NCI-H1105 (cell line): Measurements from ENCODE around the gene NID2.

Experiments used
- DNase-seq: peaks from one replicate; lab custom pipeline; 2025; lab: John Stamatoyannopoulos, UW

Gene NID2

GRCh38 chr14:52002542-52002941, 66.3 kb downstream of the NID2 start:
- DNase-seq: no peak

DNA sequence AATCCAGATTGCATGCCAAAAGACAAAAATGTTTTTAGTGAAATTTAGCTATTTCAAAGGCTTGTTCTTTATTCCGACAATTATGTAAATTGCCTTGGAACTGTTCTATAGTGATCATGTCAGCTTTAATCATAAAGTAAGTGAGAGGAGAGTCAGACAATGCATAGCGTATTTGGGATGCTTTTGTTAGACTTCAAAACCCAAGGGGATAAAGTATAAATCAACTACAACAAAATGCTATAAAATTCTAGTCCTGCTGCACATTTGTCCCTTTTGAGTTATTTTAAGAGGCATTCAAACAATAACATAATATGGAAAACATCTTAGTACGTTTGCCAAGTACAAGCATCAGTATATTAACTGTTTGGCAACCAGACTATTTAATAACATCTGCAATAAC, 68.2 kb downstream of the NID2 start:
- no peak for DNase-seq

DNA sequence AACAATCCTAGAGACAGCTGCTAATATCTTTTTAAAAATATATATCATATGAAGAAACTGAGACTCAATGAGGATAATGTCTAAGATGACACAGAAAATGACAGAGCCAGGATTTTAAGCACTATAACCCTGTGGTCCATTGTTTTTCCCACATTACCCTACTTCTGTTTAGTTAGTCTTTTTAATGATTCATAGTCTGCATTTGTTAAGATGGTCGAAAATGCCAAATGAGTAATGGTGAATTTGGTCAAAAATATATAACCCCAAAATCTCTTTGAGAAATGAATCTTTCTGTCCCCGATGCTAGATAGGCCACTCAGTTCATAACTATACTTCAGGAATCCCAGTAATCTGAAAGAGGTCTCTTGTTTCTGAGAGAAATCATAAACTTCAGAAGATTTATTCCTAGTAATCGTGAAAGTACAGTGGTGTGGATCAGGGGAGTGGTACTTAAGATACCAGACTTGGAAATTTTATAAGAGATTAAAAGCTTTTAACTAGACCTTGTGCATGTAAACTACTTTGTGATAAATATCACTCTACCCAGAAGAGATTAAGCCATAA, 68.8 kb downstream of the NID2 start:
- DNase-seq: no peak

GRCh38 chr14:51999084-51999483, 69.8 kb downstream of the NID2 start:
- DNase-seq: no peak

DNA sequence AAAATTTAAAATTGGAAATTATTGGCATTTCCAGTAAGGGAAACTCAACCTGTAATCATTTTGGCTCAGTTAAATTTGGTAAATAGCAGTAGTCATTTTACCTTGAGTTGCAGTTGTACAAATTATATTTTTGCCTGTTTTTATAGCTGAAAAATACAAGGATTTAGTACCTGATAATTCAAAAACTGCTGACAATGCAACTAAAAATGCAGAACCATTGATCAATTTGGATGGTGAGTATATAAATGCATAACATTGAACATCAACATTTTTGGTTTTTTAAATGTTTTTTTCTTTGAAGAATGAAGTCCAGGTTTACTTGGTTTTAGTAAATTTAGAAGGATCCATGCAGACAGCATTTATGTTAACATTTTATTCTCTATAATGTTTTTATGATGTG, 70.5 kb downstream of the NID2 start:
- no peak for DNase-seq

GRCh38 chr14:51996148-51996746, 72.6 kb downstream of the NID2 start:
- DNase-seq: no peak

DNA sequence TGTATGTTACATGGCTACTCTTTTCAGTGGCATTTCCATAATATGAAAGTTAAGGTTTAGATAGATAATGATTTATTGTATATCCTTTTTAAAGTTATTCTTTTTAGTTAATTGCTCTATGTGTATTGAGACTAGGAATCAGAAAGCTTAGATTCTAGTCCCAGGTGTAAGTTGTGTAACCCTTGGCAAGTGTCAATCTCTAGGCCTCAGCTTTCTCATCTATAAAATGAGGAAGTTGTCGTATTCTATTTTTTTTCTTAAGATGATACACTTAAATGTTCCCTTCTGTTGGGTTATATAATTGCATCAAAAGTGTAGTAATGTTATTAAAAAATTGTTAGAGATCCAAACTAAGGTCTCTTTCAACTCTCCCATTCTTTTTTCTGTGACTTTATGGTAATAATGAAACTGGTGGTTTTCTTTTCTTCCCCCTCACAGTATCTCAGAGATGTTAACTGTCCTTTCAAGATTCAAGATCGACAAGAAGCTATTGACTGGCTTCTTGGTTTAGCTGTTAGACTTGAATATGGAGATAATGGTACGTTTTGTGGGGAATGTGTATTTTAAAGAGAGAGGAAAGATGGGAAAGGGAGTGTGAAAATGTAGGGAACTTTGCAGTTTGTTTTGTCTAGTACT, 75.5 kb downstream of the NID2 start:
- DNase-seq: no peak

GRCh38 chr14:51990488-51990887, 78.4 kb downstream of the NID2 start:
- DNase-seq: no peak

GRCh38 chr14:51989293-51990234, 79.3 kb downstream of the NID2 start, which contains the start of gene RTRAF:
RTRAF (plus strand) TSS chr14:51989546; CDS start chr14:51989640, 94 bp downstream.
- peak; percentile 97 for DNase-seq

DNA sequence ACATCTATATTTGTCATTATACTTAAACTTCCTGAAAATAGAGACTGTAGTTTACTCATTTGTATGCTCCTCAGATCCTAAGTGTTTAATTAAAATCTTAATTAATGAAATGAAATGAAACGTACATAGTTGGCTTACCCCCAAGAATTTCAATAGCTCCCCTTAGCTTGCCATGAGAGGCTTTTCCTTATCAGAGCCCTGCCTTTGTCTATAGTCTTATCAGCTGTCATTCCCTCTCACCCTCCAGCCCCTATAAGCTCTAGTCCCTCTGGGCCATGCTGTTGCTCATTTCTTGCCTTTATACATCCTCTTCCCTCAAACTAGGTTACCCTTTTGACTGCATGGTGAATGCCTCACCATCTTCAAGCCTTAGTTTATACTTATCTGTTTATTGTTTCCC, 80.6 kb downstream of the NID2 start:
- peak; percentile 14 for DNase-seq

- no peak for DNase-seq
Observed at GRCh38 chr14:51981218-51981854, 87.5 kb downstream of the NID2 start.

DNA sequence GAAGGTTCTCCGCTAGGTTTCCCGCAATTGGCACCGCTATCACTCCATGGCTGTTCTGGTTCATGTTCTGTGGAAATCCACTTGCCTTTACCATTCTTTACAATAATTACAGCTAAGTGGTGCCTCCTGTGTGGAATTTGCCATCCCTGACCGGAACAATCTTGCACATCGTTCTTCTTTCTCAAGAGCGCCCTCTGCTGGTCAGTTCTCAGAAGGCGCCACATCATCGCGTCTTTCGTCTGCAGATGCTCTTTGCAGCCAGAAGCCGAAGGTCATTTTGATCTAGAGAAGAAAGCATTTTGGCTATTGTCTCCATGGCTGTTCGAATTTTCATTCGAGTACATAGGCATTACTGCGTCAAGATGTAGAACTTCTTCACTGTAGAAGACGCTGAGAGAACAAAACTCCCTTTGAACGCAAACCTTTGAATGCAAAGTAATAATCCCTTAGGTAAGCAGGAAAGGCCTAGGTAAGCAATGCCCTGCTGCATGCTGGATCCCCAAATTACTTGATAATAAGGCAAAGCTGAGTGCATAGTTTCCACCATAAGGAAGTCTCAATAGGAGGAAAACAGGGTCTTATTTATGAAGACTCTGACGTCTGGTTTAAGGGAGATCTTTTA, 89.7 kb downstream of the NID2 start:
- peak; percentile 73 for DNase-seq

DNA sequence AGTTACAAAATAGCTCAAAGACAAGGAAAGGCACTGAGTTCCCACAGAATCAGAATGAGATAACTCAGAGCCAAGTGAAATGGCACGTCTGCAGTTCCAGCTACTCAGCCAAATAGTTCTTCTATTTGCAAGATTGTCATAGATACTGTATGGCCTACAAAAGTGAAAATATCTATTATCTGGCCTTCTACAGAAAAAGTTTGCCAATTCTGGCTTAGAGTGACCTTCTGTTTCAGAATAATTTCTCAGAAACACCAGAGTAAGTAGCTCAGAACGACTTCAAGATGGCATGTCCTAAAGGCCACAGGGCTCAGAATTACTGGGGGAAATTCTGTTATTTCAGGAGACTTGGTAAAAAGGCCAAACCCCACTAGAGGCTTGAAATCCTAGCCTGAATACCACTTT, 90.2 kb downstream of the NID2 start:
- DNase-seq: no peak

DNA sequence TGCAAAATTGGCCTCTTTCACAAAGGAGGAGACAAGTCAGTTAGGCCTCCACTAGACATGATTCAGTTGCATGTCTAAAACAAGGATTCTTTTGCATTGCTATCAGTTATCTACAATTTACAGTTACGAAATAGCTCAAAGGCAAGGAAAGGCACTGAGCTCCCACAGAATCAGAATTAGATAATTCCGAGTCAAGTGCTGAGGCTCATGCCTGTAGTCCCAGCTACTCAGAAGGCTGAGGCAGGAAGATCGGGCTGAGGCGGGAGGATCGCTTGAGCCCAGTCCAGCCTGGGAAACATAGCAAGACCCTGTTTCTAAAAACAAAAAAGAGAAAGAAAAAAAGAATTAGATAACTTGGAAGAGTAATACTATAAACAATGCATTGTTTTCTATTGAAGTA, 91.8 kb downstream of the NID2 start:
- DNase-seq: no peak

DNA sequence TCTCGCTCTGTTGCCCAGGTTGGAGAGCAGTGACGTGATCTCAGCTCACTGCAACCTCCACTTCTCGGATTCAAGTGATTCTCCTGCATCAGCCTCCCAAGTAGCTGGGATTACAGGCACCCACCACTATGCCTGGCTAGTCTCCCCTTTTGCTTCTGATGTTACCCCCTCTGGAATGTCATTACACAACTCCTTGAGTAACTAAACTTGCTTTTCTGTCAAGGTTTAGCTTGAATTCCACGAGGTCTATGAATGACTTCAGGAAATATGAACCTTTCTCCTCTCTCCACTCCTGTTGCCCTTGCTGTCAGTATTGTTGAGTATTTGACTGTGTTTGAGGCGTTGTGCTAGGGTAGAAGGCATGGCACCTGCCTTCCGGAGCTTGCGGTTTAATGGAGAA, 96.3 kb downstream of the NID2 start:
- no peak for DNase-seq

- DNase-seq: no peak
Observed at GRCh38 chr14:51969852-51970540, 98.9 kb downstream of the NID2 start.

GRCh38 chr14:51967521-51967920, 101.3 kb downstream of the NID2 start:
- DNase-seq: no peak

DNA sequence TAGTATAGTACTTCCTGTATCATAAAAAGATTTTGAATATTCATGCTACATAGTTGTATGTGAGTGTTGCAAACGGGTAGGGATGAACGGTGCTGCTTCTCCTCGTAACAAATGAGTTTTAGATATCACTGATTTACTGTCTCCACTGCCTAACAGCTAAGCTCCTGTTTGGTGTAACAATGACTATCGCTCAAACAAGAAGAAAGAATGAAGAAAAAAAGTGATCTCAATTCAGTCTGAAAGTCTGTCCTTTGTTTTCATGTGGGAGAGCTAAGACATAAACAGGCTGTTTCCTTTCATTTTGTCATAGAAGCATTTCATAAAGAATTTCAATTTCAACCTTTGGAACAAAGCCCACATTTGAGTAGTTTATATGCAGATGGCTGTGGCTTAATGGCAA, 105.6 kb downstream of the NID2 start:
- peak; percentile 15 for DNase-seq

- DNase-seq: no peak
Observed at GRCh38 chr14:51962711-51963110, 106.1 kb downstream of the NID2 start.

- no peak for DNase-seq
Observed at GRCh38 chr14:51960866-51961265, 108.0 kb downstream of the NID2 start.

DNA sequence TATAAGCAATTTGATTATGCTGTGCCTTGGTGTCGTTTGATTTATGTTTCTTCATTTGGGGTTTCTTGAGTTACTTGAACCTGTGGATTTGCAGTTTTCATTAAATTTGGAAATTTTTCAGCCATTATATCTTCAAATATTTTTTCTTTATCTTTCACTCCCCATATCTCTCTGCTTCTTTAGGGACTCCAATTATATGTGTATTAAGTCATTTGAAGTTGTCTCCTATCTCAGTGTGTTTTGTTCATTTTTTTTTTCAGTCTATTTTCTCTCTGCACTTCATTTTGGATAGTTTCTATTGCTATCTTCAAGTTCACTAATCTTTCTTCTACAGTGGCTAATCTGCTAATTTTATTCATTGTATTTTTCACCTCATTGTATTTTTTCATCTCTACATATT, 108.9 kb downstream of the NID2 start:
- DNase-seq: no peak
